GM18508 (cell line): ENCODE measurements around the gene UBE2QL1.
"Not testable (repeated sequence)": the region's sequence is repeated elsewhere in the genome, so short reads cannot be mapped to it uniquely, and the experiment has no call there.

Source experiments
- ATAC-seq: cut with Tn5 transposase; IDR thresholded peaks from one replicate; pipeline ENCODE4 v1.9.1; 2021; ENCODE audit warnings: moderate number of reproducible peaks; ENCODE audit not compliant: insufficient read depth, unreplicated experiment

UBE2QL1 gene

DNA sequence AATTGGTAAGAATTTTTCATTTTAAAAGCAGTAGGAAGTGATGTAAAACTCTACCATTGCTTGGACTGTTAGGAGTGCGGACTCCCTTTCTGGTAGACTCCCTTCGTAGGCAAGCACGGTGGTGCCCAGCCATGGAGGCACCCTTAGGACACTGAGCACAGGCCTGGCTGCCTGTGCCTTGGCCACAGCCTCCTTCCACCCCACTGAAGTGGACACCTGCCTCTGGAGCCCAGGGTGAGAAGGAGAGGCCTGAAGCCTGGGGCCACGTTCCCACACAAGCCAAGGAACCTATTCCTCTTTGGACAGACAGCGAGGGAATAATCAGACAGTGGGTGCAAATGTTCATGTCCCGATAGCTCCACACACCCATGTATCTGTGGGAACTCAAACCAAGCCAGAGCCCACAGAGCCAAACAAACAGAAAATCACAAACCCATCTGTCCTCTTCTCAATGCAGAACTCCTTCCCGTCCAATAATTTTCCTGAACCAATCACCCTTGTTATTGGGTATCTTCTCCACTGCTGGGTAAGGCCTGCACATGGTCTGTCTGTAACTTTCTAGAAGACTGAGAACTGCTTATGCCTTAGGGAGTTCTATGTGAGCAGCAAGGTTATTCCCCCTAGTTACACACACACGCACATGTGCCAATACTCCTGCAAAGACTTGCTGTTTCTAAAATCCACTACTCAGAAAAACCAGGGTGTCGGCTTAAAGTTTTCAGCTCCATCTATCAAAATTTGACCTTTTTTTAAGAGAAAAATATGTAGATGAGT is 45.2 kb downstream of the UBE2QL1 start:
- no peak for ATAC-seq

GRCh38 chr5:6494939-6495338 is 46.3 kb downstream of the UBE2QL1 start:
- no peak for ATAC-seq

DNA sequence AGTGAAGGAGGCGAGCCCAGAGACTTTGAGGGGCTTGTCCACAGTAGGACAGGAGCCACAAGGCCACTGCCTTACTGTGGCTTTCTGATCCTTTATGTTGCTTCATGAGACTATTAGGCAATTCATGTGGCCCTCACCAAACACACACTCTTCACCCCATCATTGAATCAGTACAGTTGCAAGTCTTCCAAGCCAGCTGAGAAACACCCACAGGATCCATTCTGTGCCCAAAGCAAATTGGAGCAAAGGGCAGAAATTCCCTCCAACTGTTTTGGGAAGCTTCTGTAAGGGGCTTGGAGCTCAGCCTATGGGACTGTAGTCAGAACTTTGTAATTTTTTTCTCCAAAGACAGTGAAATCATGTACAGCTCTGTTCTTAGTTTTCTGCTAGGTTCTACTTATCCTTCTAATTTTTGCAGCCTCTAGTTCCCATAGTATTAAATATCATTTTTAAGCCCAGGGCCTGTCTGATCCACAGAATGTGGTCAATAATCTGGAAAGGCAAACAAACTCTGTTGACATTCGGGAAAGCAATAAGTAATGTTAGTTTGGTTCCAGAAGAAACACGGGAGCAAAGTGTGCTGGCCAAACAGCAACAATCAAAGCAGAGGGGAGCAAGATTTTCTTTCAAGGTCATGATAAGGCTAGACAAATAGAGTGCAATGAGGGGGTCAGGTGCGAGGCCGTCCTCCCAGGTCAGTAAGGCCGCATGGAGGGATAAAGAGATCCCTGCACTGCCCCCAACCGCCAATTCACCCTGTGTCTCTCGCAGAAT is 47.0 kb downstream of the UBE2QL1 start:
- ATAC-seq = no peak

DNA sequence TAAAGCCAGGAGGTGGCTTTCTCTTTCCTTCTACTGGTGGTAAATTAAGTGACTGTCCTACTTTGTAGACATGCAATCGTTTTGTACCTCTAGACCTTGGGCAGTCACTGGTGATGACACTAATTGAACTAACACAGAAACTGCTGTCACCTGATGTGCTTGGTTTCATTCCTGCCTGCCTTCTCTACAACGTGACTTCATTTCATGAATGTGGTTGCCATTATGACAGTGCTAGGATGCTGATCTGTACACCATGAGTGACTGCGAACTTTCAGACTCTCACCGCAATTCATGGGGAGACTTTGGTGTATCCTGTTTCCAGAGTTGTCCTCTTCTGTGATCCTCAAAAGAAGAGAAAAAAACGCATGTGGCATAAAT is 47.5 kb downstream of the UBE2QL1 start:
- peak; percentile 96 for ATAC-seq

- ATAC-seq = no peak
Measured at GRCh38 chr5:6496636-6497035, 48.0 kb downstream of the UBE2QL1 start.

GRCh38 chr5:6497262-6497661 is 48.6 kb downstream of the UBE2QL1 start:
- ATAC-seq = no peak

GRCh38 chr5:6498968-6499367 is 50.3 kb downstream of the UBE2QL1 start:
- ATAC-seq = no peak

- no peak for ATAC-seq
Measured at GRCh38 chr5:6501701-6502100, 53.0 kb downstream of the UBE2QL1 start.

GRCh38 chr5:6502421-6502820 is 53.8 kb downstream of the UBE2QL1 start:
- no peak for ATAC-seq

- no peak for ATAC-seq
Measured at GRCh38 chr5:6503342-6503741, 54.7 kb downstream of the UBE2QL1 start.

DNA sequence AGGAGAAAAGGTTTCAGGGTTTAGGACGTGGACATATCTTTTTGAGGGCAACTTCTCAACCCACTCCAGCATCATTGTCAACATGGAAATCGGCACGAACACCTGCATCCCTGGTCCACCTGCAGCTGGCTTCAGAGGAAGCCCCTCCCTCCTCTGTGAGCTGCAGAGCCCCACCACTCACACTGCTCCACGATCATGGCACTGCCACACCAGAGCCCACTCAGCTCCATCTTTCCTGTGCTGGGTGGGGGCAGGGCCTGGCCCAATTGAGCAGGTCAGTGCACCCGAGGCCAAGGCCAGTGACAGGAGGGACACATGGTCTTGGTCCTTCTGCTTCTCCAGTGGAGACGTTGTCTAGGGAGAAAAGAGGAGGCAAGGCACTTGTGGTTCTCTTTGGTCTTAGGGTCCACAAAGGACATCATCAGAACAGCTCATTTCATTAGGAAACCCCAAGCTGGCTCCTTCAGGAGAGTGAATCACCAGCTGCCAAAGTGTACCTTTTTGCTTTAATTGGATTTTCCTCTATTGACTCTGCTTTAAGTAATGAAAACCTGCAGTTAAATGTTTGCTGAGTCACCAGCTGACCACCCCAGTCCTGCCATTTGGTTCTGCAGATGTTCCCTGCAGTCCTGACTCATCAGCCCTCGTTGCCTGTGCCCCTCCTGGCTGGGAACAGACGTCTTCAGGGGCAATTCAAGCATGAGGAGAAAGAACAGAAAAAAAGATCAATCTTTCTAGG is 56.2 kb downstream of the UBE2QL1 start:
- ATAC-seq = no peak

- ATAC-seq = no peak
Measured at GRCh38 chr5:6505416-6505755, 56.7 kb downstream of the UBE2QL1 start.

DNA sequence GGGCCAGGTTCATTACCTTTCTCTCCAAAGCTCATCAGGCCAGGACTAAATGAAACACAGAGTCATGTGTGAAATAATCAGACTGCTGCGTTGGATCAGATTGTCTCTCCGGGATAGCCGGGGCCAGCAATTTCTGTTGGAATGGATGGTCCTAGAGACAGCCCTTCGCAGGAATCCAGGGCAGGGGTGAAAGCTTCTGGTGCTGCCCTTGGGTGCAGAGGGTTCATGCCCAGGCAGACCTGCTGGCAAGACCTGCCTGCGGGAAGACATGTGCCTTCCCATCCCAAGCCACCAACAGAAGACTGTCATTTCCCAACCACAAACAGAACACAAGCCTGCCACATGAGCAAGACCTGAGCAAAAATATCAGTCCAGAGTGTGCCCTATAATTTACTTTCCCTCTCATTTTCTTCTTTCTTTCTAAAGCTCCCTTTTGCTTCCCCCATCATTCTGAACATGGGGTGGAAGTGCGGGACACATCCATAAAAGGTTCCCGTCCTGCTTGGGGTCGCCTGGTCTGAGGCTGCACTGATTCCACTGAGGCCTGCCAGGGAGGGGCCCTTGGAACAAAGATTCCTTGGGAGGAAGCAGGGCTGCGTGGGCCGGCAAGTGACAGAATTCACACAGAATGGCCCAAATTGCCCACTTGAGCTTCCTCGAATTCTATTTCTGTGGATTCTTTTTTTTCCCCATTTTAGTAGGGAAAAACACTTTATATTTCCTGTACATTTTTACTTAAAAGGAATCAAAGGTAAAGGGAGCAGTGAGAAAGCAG is 57.3 kb downstream of the UBE2QL1 start:
- ATAC-seq = no peak

DNA sequence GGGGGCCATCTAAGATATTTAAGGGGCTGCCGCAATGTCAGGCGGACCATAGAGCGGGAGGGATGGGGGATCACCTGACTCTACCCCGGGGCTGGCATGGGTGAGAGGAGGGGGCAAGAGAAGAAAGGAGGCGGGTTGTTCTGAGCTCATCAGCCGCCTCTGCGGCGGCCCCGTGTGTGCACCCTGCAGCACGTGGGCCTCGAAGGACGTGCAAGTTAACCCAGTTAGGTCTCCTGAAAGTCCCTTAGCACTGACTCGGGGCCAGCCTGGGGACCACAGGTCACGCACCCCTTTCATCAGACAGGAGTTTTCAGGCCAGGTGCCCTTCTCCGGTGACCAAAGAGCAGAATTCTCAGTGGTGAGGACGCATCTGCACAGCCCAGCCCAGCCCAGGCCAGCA is 58.0 kb downstream of the UBE2QL1 start:
- ATAC-seq = no peak

- ATAC-seq = no peak
Measured at GRCh38 chr5:6508931-6509330, 60.3 kb downstream of the UBE2QL1 start.

DNA sequence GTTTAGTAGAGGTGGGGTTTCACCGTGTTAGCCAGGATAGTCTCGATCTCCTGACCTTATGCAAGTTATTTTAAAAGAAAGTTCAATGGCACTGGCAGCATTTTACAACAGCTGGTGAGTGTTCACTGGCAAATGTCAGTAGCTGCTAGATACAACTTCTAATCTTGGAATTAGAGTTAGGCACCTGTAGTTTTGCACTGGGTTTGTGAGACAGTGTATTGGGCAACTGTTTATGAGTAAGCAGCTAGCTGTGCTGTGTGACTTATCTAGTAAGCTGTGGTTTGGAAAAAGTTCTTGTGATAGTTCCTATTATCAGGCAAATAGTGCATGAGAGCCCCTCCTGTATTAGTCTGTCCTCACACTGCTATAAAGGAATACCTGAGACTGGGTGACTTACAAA is 61.5 kb downstream of the UBE2QL1 start:
- no peak for ATAC-seq

- ATAC-seq = no peak
Measured at GRCh38 chr5:6510973-6511372, 62.3 kb downstream of the UBE2QL1 start.

- not testable (repeated sequence) for ATAC-seq
Measured at GRCh38 chr5:6515812-6516211, 67.2 kb downstream of the UBE2QL1 start.

- ATAC-seq = no peak
Measured at GRCh38 chr5:6516823-6517222, 68.2 kb downstream of the UBE2QL1 start.

GRCh38 chr5:6517510-6517909 is 68.9 kb downstream of the UBE2QL1 start:
- no peak for ATAC-seq
